ENCODE measurements around the gene MYO1E.

The MYO1E gene

DNA sequence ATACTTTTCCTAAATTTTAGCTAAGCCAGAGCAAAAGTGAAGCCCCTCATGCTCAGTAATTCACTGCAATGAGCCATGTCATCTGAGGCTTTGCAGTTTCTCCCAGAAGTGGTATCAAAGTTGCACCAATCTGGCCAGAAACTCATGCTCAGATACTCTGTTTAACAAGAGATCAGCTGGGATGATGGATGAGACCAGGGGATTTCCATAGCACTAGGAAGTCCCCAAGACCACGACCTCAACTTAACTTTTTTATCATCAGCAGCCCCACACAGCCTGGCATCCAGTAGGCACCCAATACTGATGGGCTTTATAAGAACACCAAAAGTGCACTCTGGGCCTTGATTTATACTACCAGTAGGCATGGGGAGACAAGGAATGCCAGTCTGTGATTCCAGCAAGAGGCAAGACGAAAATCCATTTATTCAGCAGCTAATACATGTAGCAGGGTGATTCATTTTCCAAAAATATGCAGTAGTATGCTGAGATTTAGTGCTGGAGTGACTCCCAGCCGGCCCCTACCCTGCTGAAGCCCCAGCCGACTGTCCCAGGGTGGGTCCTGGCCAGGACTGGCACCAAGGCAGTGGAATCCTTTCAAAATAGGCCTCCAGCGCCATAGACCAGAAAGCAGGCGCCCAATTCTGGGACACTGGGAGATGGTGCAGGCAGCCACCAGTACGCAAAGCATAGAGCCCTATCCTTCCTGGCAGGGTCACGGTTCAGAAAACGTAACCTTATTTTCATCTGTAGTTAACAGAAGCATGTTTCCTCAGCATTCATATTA is 166.6 kb downstream of the MYO1E start:
- in situ Hi-C loops (cut with HindIII; ENCODE audit: low sequenced_read_pairs): no loop called here

DNA sequence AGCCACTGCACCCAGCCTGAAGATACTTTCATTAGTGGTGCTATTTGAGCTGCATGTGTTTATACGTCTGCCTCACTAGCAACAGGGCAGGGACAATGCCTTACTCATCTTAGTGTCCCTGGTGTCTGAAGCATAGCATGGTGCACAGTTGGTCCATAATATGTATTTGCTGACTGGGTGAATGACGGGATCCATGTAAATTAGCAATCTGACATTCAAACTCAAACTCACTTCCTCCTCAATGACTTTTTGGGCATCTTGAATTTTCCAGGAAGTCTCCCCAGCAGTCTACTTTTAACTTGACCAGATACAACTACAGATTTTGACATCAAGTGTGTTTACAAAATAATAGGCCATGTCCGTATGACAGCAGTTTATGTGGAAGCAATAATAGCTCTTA is 169.0 kb downstream of the MYO1E start:
- in situ Hi-C loops (cut with HindIII; ENCODE audit: low sequenced_read_pairs): no loop called here

- in situ Hi-C loops (cut with HindIII; ENCODE audit: low sequenced_read_pairs): no loop called here
These were observed 169.7 kb downstream of the MYO1E start for GRCh38 chr15:59203008-59203407.

- in situ Hi-C loops (cut with HindIII; ENCODE audit: low sequenced_read_pairs): no loop called here
These were observed 172.1 kb downstream of the MYO1E start for GRCh38 chr15:59200560-59200959.

DNA sequence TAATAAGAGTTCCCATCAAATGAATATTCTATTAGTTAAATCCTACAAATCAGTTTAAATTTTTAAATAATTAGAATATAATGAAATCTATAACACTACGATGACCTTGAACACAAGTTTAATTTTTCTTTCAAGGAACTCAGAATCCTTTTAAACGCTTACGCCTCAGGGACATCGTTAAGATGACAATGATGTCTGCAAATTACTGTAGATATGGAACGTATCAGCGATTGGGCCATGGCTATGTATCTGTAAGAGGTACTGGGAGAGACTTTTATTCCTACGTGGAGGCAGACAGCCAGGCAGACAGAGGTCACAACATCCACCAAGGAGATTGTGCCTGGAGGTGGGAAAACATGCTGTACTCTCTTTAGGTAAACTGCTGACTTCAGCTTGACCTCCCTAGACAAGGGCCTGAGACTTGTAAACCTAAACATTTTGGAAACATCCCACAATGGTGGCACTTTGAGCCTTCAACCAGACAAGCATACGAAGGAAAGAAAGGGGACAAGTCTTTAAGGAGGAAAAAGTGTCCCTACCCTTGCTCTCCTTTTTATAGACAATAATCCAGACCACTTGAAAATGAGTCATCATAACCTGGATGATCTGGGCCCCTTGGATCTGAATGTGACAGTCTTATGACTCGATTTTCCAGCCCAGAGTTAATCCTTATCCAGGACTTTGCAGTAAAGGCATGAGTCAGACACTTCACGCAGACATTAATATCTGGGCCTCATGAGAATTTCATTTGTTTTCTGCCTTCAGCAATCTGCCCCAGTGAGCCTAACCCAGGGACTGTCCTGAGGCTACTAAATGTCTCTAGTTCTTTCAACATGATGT is 172.8 kb downstream of the MYO1E start:
- in situ Hi-C loops (cut with HindIII; ENCODE audit: low sequenced_read_pairs): no loop called here

- in situ Hi-C loops (cut with HindIII; ENCODE audit: low sequenced_read_pairs): no loop called here
These were observed 175.2 kb downstream of the MYO1E start for GRCh38 chr15:59197454-59197853.

GRCh38 chr15:59196416-59196815 is 176.3 kb downstream of the MYO1E start:
- in situ Hi-C loops (cut with HindIII; ENCODE audit: low sequenced_read_pairs): no loop called here

DNA sequence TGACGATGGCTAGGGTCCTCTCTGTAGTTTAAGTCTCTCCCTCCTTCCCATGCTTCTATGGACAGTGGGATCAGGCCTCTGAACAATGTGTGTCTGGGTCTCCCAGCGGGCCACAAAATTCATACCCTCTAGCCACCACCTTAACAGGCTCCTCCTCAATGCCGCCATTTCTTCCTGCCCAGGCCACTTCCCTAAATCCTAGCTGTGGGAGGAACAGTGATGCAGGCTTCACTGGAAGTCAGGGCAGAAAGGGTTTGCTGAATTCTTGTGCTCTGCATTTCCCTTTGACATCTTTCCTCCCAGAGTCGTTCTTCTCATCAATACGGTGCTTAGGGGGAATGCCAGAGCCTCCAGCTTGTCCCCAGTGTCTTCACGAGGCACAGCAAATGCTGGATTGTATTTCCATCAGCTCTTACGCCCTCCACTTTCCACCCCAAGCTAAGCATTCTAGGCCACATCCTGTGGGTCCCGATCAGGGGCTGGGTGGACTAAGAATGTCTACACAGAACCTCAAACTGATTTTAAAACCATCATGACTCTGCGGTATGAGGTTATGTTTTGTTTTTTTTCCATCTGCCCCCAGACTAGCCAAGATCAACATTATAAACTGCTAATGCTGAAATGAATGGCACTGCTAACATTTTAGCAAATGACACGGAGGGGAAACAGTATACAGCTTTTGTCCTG is 177.9 kb downstream of the MYO1E start:
- in situ Hi-C loops (cut with HindIII; ENCODE audit: low sequenced_read_pairs): no loop called here

DNA sequence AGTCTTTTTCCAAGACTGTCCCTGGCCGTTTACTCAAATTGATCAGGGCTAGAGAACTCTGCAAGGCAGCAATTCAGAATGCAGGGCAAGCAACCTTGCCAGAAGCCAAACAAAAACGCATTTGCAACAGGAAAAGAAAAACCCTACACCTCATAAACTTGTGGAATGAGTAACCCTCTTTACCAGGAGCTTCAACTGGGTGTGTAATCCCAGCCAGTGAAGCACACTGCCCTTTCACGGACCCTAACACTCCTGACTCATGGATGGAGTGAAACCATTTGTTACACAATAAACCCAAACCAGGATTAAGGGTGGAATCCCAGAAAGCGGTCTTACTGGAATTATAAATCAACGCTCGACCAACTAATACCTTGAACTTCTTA is 180.8 kb downstream of the MYO1E start:
- in situ Hi-C loops (cut with HindIII; ENCODE audit: low sequenced_read_pairs): no loop called here

- in situ Hi-C loops (cut with HindIII; ENCODE audit: low sequenced_read_pairs): no loop called here
These were observed 182.4 kb downstream of the MYO1E start for GRCh38 chr15:59190291-59190690.

GRCh38 chr15:59189241-59189640 is 183.4 kb downstream of the MYO1E start:
- in situ Hi-C loops (cut with HindIII; ENCODE audit: low sequenced_read_pairs): no loop called here

DNA sequence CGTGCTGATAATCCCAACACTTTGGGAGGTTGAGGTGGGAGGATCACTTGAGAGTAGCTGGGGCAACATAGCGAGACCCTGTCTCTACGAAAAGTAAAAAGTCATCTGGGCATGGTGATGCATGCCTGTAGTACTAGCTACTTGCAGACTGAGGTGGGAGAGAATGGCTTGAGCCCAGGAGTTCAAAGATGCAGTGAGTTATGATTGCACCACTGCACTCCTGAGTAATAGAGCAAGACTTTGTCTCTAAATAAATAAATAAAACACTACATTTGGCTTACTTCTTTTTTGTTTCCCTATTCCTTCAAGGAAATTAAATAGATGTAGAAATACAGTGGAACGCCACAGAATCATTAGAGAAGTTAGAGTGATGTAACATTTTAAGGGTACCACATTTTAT is 186.2 kb downstream of the MYO1E start:
- in situ Hi-C loops (cut with HindIII; ENCODE audit: low sequenced_read_pairs): no loop called here

- in situ Hi-C loops (cut with HindIII; ENCODE audit: low sequenced_read_pairs): no loop called here
These were observed 186.9 kb downstream of the MYO1E start for GRCh38 chr15:59185725-59186124.

GRCh38 chr15:59180945-59181600 is 191.6 kb downstream of the MYO1E start:
- in situ Hi-C loops (cut with HindIII; ENCODE audit: low sequenced_read_pairs): no loop called here

DNA sequence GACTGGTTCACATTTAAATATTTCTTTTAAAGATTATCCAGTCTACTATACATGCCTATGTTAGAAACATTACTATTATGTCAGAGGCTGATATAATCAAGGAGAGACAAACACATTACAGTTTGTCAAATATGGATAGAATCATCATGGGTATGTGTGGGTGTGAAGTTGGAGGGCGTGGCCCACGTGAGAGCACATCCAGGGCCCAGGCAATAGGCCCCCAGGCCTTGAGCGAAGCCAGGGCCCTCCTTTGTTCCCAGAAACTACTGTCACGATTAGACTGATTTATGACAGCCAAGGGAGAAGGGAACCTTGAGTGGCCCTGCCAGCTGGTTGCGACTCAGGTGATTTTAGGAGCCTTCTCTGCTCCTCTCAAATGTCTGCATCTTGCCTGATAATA is 193.0 kb downstream of the MYO1E start:
- in situ Hi-C loops (cut with HindIII; ENCODE audit: low sequenced_read_pairs): no loop called here

DNA sequence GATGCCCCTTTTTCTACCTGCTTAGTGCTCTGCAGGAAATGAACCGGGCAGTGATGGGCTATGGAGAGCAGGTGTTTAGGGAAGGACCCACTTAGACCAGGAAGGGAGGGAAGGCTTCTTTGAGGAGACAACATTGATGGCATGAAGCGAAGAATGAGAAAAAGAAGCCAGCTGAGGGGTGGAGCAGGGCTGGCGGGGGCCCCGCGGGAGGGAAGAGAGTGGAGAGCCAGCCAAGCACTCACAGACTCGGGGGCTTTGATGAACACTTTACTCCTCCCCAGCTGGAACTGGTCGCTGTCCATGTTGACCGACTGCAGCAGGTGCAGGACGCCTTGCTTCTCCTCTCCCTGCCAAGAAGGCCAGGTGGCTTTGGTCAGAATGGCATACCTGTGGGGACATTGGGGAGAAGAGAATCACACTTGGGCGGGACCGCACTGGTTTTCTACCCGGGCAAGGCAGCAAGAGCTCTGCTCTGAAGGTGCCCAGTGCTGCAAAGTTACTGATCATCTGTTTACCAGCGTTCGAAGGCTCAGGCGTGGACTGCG is 194.4 kb downstream of the MYO1E start:
- in situ Hi-C loops (cut with HindIII; ENCODE audit: low sequenced_read_pairs): no loop called here

GRCh38 chr15:59177317-59177660 is 195.4 kb downstream of the MYO1E start:
- in situ Hi-C loops (cut with HindIII; ENCODE audit: low sequenced_read_pairs): no loop called here

- in situ Hi-C loops (cut with HindIII; ENCODE audit: low sequenced_read_pairs): no loop called here
These were observed 195.9 kb downstream of the MYO1E start for GRCh38 chr15:59176653-59177316.

GRCh38 chr15:59174835-59175831 is 197.5 kb downstream of the MYO1E start:
- in situ Hi-C loops (cut with HindIII; ENCODE audit: low sequenced_read_pairs): no loop called here

Data from endothelial cell of hepatic sinusoid (primary cell).